ENCODE data around the gene ASCL2. TPM values are rescaled to one million over a fixed set of nuclear protein-coding genes. Genes with fewer than 3 reads are reported as not detected.

ASCL2 gene
- total RNA-seq, 1 donor from 2014 or later, result not detected

GRCh38 chr11:2251138-2251537 lies 19.2 kb downstream of the ASCL2 start:
- H3K27ac ChIP-seq, result no peak overlapping the region
- TF ChIP-seq EZH2phosphoT487 (IDR thresholded peaks at IDR 0.05) (no peak), EZH2 (IDR thresholded peaks at IDR 0.05) (no peak), CTCF (IDR thresholded peaks at IDR 0.05) (no peak)
- H3K9me3 ChIP-seq (ENCODE audit: low read depth), result no peaks in the 10 kb centered on the region
- peaks cover 20% of the 10 kb centered on the region for H3K9me3 Mint-ChIP-seq
- no peak overlapping the region for H3K4me3 ChIP-seq
- no peaks in the 10 kb centered on the region for H4K20me1 ChIP-seq (ENCODE audit: low read depth)
- H3K36me3 ChIP-seq, result no peaks in the 10 kb centered on the region
- peaks cover 14% of the 10 kb centered on the region for H3K27me3 ChIP-seq
- H3K27me3 Mint-ChIP-seq (ENCODE audit: insufficient read depth, low read depth), result peaks cover 6% of the 10 kb centered on the region
- peaks cover 6% of the 10 kb centered on the region for H3K4me1 ChIP-seq
- H3K4me3 Mint-ChIP-seq, result no peak overlapping the region
- peaks cover 15% of the 10 kb centered on the region for H3K4me1 Mint-ChIP-seq
- no peak overlapping the region for H3K27ac Mint-ChIP-seq
- no peaks in the 10 kb centered on the region for H3K36me3 Mint-ChIP-seq
- H3K4me2 ChIP-seq, result no peak overlapping the region
- H3K79me2 ChIP-seq (ENCODE audit: low read depth), result no peaks in the 10 kb centered on the region
- H3F3A ChIP-seq (ENCODE audit: low read depth), result no peaks in the 10 kb centered on the region
- H3K9ac ChIP-seq, result no peak overlapping the region
- no peak for DNase-seq (ENCODE audit: low spot score)
- H2AFZ ChIP-seq (replicated peaks), result peak overlapping the region; percentile 50

- TF ChIP-seq EZH2 (IDR thresholded peaks at IDR 0.05) (no peak), EZH2phosphoT487 (IDR thresholded peaks at IDR 0.05) (no peak), CTCF (IDR thresholded peaks at IDR 0.05) (no peak)
- Histone ChIP-seq H3F3A (ENCODE audit: low read depth) (no peaks in the 10 kb centered on the region), H3K27ac (no peak overlapping the region), H3K36me3 (no peaks in the 10 kb centered on the region), H3K27me3 (peaks cover 21% of the 10 kb centered on the region), H3K9me3 (ENCODE audit: low read depth) (no peaks in the 10 kb centered on the region), H3K4me2 (no peak overlapping the region), H4K20me1 (ENCODE audit: low read depth) (no peaks in the 10 kb centered on the region), H3K79me2 (ENCODE audit: low read depth) (no peaks in the 10 kb centered on the region), H2AFZ (replicated peaks) (peak overlapping the region; percentile 50), H3K4me3 (no peak overlapping the region), H3K4me1 (peaks cover 6% of the 10 kb centered on the region), H3K9ac (no peak overlapping the region)
- DNase-seq (ENCODE audit: low spot score), result no peak
- H3K9me3 Mint-ChIP-seq, result peaks cover 20% of the 10 kb centered on the region
- peak overlapping the region; percentile 37 for H3K27ac Mint-ChIP-seq
- H3K27me3 Mint-ChIP-seq (ENCODE audit: insufficient read depth, low read depth), result peaks cover 6% of the 10 kb centered on the region
- no peaks in the 10 kb centered on the region for H3K36me3 Mint-ChIP-seq
- H3K4me3 Mint-ChIP-seq, result no peak overlapping the region
- peaks cover 15% of the 10 kb centered on the region for H3K4me1 Mint-ChIP-seq
Observed at GRCh38 chr11:2250485-2250884, 19.9 kb downstream of the ASCL2 start.

GRCh38 chr11:2250041-2250440 lies 20.3 kb downstream of the ASCL2 start:
- Mint-ChIP-seq H3K4me1 (peaks cover 15% of the 10 kb centered on the region), H3K9me3 (peaks cover 17% of the 10 kb centered on the region), H3K27ac (no peak overlapping the region), H3K27me3 (ENCODE audit: insufficient read depth, low read depth) (peaks cover 6% of the 10 kb centered on the region), H3K36me3 (no peaks in the 10 kb centered on the region), H3K4me3 (no peak overlapping the region)
- Histone ChIP-seq H3F3A (ENCODE audit: low read depth) (no peaks in the 10 kb centered on the region), H3K79me2 (ENCODE audit: low read depth) (no peaks in the 10 kb centered on the region), H3K36me3 (no peaks in the 10 kb centered on the region), H3K9ac (no peak overlapping the region), H4K20me1 (ENCODE audit: low read depth) (no peaks in the 10 kb centered on the region), H3K4me2 (no peak overlapping the region), H2AFZ (replicated peaks) (peak overlapping the region; percentile 50), H3K27me3 (peaks cover 24% of the 10 kb centered on the region), H3K27ac (no peak overlapping the region), H3K4me3 (no peak overlapping the region), H3K4me1 (peaks cover 6% of the 10 kb centered on the region), H3K9me3 (ENCODE audit: low read depth) (no peaks in the 10 kb centered on the region)
- no peak for DNase-seq (ENCODE audit: low spot score)
- TF ChIP-seq EZH2 (IDR thresholded peaks at IDR 0.05) (no peak), CTCF (IDR thresholded peaks at IDR 0.05) (no peak), EZH2phosphoT487 (IDR thresholded peaks at IDR 0.05) (no peak)
